HCT116 (cell line): Measurements from ENCODE around the gene ZNF780B. TPM values are rescaled to one million over a fixed set of nuclear protein-coding genes. Genes with fewer than 3 reads are reported as not detected.
"Not testable (repeated sequence)": the region's sequence is repeated elsewhere in the genome, so short reads cannot be mapped to it uniquely, and the experiment has no call there.

ENCODE experiments used
- ATAC-seq: fragments of 200-7000 bp; cut with Tn5 transposase; 2 replicates; pipeline ENCODE4 v1.9.1; 2020; ENCODE audit warnings: mild to moderate bottlenecking, moderate library complexity
- BruUV-seq: library from RNA; stranded (reverse); fragments of 400-500 nt; replicated peaks from 2 replicates; lab custom pipeline; 2021; lab: Mats Ljungman, UMichigan
- CTCF ChIA-PET: fragments of 300-600 bp; sonication (Branson Sonifier 250); formaldehyde crosslinking; loops from one replicate; lab custom pipeline; 2021; ENCODE audit warnings: antibody characterized with exemption; lab: Charles Lee
- POLR2A ChIA-PET: fragments of 300-600, 350-600 bp; sonication (Branson Sonifier 250); formaldehyde crosslinking; loops from one replicate; lab custom pipeline; 2021; ENCODE audit warnings: antibody characterized with exemption; lab: Charles Lee
- RAD21 ChIA-PET, 2 experiments: fragments of 300-600 bp; sonication (Branson Sonifier 250); formaldehyde crosslinking; loops; one replicate each; lab custom pipeline; 2023; ENCODE audit warnings: low total read pairs in 2 of 2; ENCODE audit not compliant: uncharacterized antibody in 2 of 2, unreplicated experiment in 2 of 2, low non-redundant PET in 1 of 2; lab: Charles Lee
- DNase-seq: peaks from one replicate; pipeline ENCODE4 v3.0.0-alpha.2; 2010; ENCODE audit warnings: low read depth, low spot score
- H2AFZ ChIP-seq: fragments of 200-600 bp; shearing (Covaris generic), sonication (generic); 2 replicates; pipeline ENCODE4 v1.6.1; 2017; ENCODE audit warnings: low read depth, mixed run types, mixed read lengths, antibody characterized with exemption, low read length; ENCODE audit not compliant: poor library complexity, severe bottlenecking
- H3K27ac ChIP-seq: 2 replicates; pipeline ENCODE4 v1.5.1; 2012; ENCODE audit warnings: low read depth, low read length
- H3K27me3 ChIP-seq: fragments of 200-600 bp; sonication (generic); 2 replicates; pipeline ENCODE4 v1.6.1; 2016; ENCODE audit warnings: mixed run types, low read length, mixed read lengths; ENCODE audit not compliant: insufficient read depth
- H3K36me3 ChIP-seq, 2 experiments: fragments of 200-500 bp in 1 of 2; fragments of 200-600 bp in 1 of 2; sonication (Bioruptor generic) in 1 of 2; sonication (generic) in 1 of 2; 2 replicates each; pipeline versions ENCODE4 v1.5.1 to v1.6.1; 2014 to 2016; ENCODE audit warnings: low read length in 2 of 2, inconsistent platforms in 1 of 2, mixed read lengths in 1 of 2, mixed run types in 1 of 2; ENCODE audit not compliant: insufficient read depth in 2 of 2, control insufficient read depth in 1 of 2
- H3K4me1 ChIP-seq, 2 experiments: fragments of 200-600 bp in 1 of 2; sonication (generic) in 1 of 2; 2 replicates each; pipeline versions ENCODE4 v1.5.1 to v1.6.1; 2012 to 2017; ENCODE audit warnings: low read length in 2 of 2, inconsistent platforms in 1 of 2, mild to moderate bottlenecking in 1 of 2, mixed read lengths in 1 of 2, mixed run types in 1 of 2, moderate library complexity in 1 of 2; ENCODE audit not compliant: insufficient read depth in 2 of 2, control insufficient read depth in 1 of 2
- H3K4me2 ChIP-seq: fragments of 200-600 bp; sonication (generic); 2 replicates; pipeline ENCODE4 v1.6.1; 2017; ENCODE audit warnings: mixed run types, low read length, mixed read lengths
- H3K4me3 ChIP-seq, 2 experiments: fragments of 200-600 bp in 1 of 2; sonication (generic) in 1 of 2; replicated peaks in 1 of 2; 2 replicates each; pipeline ENCODE4 v1.5.1; 2011 to 2016; ENCODE audit warnings: low read length in 2 of 2, control low read depth in 1 of 2, low read depth in 1 of 2, mild to moderate bottlenecking in 1 of 2, mixed read lengths in 1 of 2, mixed run types in 1 of 2
- H3K79me2 ChIP-seq: fragments of 200-600 bp; sonication (generic); 2 replicates; pipeline ENCODE4 v1.6.1; 2017; ENCODE audit warnings: mild to moderate bottlenecking, mixed run types, low read length, moderate library complexity, mixed read lengths; ENCODE audit not compliant: insufficient read depth
- H3K9ac ChIP-seq: fragments of 200-600 bp; sonication (generic); 2 replicates; pipeline ENCODE4 v1.6.1; 2016; ENCODE audit warnings: low read length, mixed read lengths
- H3K9me2 ChIP-seq: fragments of 200-600 bp; sonication (generic), shearing (Covaris generic); 2 replicates; pipeline ENCODE4 v1.6.1; 2017; ENCODE audit warnings: mixed run types, mild to moderate bottlenecking, moderate library complexity; ENCODE audit not compliant: insufficient read depth
- H3K9me3 ChIP-seq, 2 experiments: fragments of 200-500 bp in 1 of 2; fragments of 200-600 bp in 1 of 2; sonication (Bioruptor generic) in 1 of 2; sonication (generic) in 1 of 2; 2 replicates each; pipeline ENCODE4 v1.6.1; 2014 to 2017; ENCODE audit warnings: low read length in 2 of 2, mixed read lengths in 2 of 2, inconsistent platforms in 1 of 2, low read depth in 1 of 2, mild to moderate bottlenecking in 1 of 2, mixed run types in 1 of 2, moderate library complexity in 1 of 2; ENCODE audit not compliant: control insufficient read depth in 1 of 2, insufficient read depth in 1 of 2
- H4K20me1 ChIP-seq: fragments of 200-600 bp; sonication (generic), shearing (Covaris generic); 2 replicates; pipeline ENCODE4 v1.6.1; 2017; ENCODE audit warnings: mixed run types, mild to moderate bottlenecking, moderate library complexity; ENCODE audit not compliant: insufficient read depth
- ATF3 ChIP-seq: IDR thresholded peaks from 2 replicates; pipeline ENCODE4 v1.6.1; 2012
- EGR1 ChIP-seq: IDR thresholded peaks from 2 replicates; pipeline ENCODE4 v1.6.1; 2012; ENCODE audit warnings: low read depth
- EZH2 ChIP-seq: fragments of 200-600 bp; sonication (generic); IDR thresholded peaks from 2 replicates; pipeline ENCODE4 v1.6.1; 2017; ENCODE audit warnings: antibody characterized with exemption, mixed run types
- EZH2phosphoT487 ChIP-seq: fragments of 200-600 bp; IDR thresholded peaks from 2 replicates; pipeline ENCODE4 v1.6.1; 2018; ENCODE audit warnings: antibody characterized with exemption, borderline replicate concordance
- JUND ChIP-seq: IDR thresholded peaks from 2 replicates; pipeline ENCODE4 v1.6.1; 2012
- MAX ChIP-seq: IDR thresholded peaks from 2 replicates; pipeline ENCODE4 v1.6.1; 2012
- POLR2A ChIP-seq: IDR thresholded peaks from 2 replicates; pipeline ENCODE4 v1.7.0; 2011; ENCODE audit warnings: borderline replicate concordance; ENCODE audit not compliant: insufficient read depth, insufficient read length; ENCODE audit errors: extremely low read depth
- intact Hi-C: fragments of 100-400 bp; cut with micrococcal nuclease; formaldehyde crosslinking; loops from 2 replicates; pipeline ENCODE4 v1.10.0; 2022
- total RNA-seq: library from RNA; stranded (reverse); gene quantifications from one replicate; pipeline ENCODE4 v1.2.1, GENCODE V29; 2021; ENCODE audit not compliant: unreplicated experiment

ZNF780B gene
- total RNA-seq, 1 experiment from 2014 or later = 10.5 TPM

GRCh38 chr19:40038047-40038446, 18.0 kb downstream of the ZNF780B start:
- H3K9ac ChIP-seq, BruUV-seq, ATAC-seq, RAD21 ChIA-PET, H3K79me2 ChIP-seq, H3K4me1 ChIP-seq, CTCF ChIA-PET, H3K27ac ChIP-seq, H3K4me2 ChIP-seq, H4K20me1 ChIP-seq, H3K27me3 ChIP-seq, DNase-seq, intact Hi-C loops, H3K36me3 ChIP-seq, H2AFZ ChIP-seq, H3K9me2 ChIP-seq, H3K4me3 ChIP-seq, POLR2A ChIA-PET: not testable (repeated sequence)
- H3K9me3 ChIP-seq = peaks cover 22 to 30% of the 10 kb centered on the region in 2 experiments; a peak in 3 of 4 replicates

- TF ChIP-seq EGR1 (no peak), ATF3 (no peak), EZH2phosphoT487 (no peak), MAX (no peak), JUND (no peak), EZH2 (no peak), POLR2A (no peak)
- no peak overlapping the region for H3K4me2 ChIP-seq
- ChIA-PET POLR2A (no interaction called here), CTCF (no interaction called here), RAD21 (no interaction called here)
- no peak overlapping the region for H3K4me3 ChIP-seq
- H3K27ac ChIP-seq = no peak overlapping the region
- no peaks in the 10 kb centered on the region for H3K27me3 ChIP-seq
- H3K4me1 ChIP-seq = no peaks in the 10 kb centered on the region
- H3K9me3 ChIP-seq = peaks cover 23 to 47% of the 10 kb centered on the region in 2 experiments; a peak in 3 of 4 replicates
- intact Hi-C loops = no loop called here
- no peak overlapping the region for H3K9ac ChIP-seq
- no peak for ATAC-seq
- no peak overlapping the region for H2AFZ ChIP-seq
- H3K36me3 ChIP-seq = peaks cover 0 to 2% of the 10 kb centered on the region in 2 experiments; a peak in 1 of 4 replicates
- DNase-seq = no peak
- H3K9me2 ChIP-seq = no peaks in the 10 kb centered on the region
- no TSS peak for BruUV-seq
- no peaks in the 10 kb centered on the region for H4K20me1 ChIP-seq
- no peaks in the 10 kb centered on the region for H3K79me2 ChIP-seq
Observed at GRCh38 chr19:40035996-40036395, 20.0 kb downstream of the ZNF780B start.
